ENCODE data around the gene OSTM1.

The OSTM1 gene

DNA sequence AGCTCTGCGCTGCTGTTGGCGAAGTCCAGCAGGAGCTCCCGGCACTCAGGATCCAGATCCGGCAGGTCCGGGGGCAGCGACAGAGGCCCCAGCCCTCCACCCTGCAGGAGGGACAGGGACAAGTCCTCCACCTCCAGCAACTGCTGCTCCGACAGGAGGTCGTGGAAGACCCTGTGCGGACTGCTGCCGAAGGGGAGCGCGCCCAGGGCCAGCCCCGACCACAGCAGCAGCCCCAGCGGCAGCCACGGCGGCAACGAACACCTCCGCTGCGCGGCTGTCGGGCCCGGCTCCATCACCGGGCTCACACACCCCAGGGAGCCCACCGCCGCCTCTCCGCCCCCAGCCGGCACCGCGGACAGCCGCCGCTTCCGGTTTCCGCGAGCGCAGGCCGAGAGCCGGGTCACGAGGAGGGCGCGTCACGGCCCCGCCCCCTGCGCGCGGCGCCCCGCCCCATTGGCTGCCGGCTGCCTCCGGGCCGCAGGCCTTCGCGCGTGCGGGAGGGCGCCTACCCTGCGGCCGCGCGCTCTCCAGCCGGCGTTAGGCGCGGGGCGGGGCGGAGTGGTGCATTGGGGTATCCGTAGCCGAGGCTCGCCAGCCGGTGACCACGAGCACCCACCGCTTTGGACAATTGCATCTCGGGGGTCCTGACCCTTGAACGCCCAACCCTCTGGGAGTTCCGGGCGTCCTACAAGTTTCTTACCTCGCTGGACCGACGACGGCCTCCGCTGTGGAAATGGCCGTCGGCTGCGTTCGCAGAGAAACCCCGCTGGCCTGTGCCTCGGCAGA is at the start of gene OSTM1:
OSTM1 (minus strand) TSS at position 383 of the 786 bp plus-strand sequence; CDS start at position 293, 90 bp downstream.
- peak; percentile 83 for DNase-seq

GRCh38 chr6:108123946-108124345 is 49.4 kb upstream of the OSTM1 start:
- no peak for DNase-seq

DNA sequence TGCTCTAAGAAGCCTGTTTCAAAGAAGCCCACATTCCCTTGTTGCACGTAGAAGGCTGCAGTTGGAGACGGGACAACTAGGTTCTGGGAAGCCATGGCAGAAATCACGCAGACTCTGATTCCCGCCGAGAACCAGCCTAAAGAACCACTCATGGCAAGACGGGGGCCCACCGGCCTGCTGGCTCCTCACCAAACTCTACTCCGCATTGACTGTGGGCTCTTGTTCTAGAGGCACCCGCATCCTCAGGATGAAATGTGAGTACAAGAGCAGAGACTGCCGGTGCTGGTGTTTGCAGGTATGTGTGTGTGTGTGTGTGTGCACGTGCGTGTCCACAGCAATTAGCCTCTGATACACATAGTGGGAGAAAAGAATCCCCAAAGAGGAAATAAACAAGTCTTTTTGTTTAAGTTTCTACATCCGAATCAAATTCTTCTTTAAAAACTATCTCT is 49.0 kb upstream of the OSTM1 start:
- no peak for DNase-seq

DNA sequence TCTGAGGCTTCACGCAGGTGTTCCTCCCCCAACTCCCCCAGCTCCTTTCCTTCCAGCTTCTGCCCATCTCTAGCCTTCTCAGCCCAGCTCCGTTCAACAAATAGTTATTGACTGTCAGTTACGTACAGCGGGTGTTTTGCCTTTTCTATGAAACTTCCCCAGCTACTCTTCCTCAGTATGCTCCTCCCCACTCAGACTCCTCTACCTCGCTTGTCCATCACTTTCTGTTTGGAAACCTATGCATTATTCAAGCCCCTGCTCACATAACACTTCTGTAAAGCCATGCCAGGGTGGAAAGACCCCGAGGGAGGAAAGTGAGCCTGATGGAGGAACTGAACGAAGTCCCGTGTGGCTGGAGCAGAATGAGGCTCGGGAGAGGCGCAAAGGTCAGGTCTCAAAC is 47.1 kb upstream of the OSTM1 start:
- no peak for DNase-seq

- DNase-seq: no peak
These were observed 45.8 kb upstream of the OSTM1 start for GRCh38 chr6:108120311-108120710.

- no peak for DNase-seq
These were observed 45.2 kb upstream of the OSTM1 start for GRCh38 chr6:108119769-108120141.

DNA sequence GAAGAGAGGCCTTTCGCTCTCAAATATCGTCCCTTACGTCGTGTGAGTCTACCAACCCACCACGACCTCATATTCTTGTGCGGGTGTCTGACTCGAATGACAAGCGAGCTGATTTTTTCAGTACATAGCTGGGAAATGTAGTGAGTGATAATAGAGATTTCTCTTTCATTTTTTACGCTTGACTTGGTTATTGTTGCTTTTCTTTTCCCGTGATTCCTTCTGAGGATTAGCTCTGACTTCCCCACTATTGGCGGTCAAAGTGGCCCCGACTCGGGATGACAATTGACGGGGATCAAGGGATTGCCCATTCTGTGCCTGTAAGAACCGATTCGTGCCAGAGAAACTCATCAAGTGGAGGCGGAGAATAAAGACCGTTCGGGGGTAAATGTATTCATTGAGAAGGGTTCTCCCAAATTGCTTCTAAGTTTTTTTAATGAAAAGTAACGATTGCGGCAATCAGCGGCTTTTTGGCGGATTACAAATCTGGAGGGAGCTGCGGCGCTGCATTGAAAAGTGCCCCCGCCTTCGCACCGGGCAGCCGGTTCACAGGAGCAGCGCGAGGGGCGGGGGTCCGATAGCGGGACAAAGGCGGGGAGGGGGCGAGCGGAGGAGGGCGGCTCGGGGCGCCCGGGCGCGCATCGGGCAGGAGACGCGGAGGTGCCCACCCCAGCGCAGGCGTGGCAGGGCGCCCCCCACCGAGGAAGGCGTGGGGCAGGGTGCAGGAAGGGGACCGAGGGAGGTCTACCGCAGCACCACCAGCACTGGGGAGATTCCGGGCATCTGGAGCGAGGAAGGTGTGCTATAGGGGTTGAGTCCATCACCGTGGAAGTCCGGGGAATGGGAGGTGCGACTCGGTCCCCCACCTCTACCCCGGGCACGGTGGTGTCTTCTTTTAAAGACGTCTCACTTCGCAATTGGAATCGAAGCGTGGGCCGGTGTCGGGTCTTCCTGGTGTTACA is 44.5 kb upstream of the OSTM1 start:
- no peak for DNase-seq

DNA sequence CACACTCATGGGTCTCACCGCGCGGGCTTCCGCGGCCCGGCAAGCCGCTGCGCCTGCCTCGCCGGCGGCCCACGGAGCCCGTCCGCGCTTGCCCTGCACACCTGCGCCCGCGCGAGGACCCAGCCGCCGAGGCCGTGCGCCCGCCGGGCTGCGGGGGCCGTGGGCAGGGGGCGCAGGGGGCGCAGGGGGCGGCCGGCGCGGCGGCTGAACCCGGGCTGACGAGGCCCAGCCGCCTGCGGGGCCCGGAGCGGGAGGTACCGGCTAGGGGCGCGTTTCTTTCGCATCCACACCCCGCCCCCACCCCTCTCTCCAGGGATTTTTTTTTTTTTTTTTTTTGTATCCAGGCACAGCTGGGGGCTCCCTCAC is 43.8 kb upstream of the OSTM1 start:
- DNase-seq: no peak

- DNase-seq: no peak
These were observed 43.2 kb upstream of the OSTM1 start for GRCh38 chr6:108117427-108118358.

- no peak for DNase-seq
These were observed 42.2 kb upstream of the OSTM1 start for GRCh38 chr6:108116546-108117426.

DNA sequence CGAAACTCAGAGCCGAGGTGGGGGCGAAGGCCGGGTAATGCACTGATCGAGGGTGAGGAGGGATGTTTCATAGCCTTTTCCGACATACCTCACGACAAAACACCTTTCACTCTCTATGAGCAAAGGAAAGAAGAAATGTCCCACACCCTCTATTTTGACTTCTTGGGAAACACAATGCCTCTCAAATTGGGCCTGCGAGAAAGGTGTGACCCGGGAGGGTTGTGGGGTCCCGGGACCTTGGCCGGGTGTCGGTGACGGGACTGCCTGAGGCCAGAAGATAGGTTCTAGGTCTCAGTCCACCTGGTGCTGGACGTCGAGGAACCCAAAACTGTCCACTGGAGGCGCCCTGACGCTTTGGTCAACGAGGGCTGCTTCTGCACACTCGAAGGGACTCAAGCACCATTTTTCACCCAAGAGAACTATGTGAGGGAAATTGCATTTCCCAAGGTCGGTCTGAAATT is 41.1 kb upstream of the OSTM1 start:
- no peak for DNase-seq

DNA sequence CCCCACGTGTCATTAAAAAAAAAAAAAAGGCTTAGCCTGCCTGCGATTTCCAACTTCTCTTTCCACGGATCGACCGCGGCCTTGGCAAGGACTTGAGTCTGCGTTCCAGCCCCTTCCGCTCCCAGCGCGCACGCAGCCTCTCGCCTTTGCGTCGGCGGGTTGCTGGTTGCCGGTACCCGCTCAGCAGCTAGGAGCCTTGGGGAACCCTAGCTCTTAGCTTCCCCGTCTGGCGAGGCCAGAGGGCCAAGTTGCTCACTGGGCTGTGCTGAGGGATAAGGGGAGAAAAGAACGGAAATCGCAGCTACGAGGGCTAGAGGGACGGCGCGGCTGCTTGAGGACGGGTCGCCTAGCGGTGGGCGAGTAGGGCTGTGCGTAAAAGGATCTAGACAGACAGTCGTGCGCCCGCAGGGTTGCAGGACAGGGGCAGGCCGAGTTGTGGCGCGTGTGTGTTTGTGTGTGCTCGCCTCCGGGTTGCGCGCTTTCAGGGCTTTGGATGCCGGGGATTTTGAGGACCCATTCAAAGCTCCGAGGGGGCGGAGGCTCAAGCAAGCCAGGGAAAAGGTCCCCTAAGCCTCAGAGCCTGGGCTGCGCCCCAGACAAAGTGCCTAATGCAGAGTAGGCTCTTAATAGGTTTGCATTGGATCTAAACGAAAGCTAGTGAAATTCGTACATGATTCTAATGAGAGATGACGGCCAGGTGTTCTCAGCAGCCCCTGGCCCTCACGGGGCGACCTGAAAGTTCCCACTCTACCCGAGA is 40.5 kb upstream of the OSTM1 start:
- peak; percentile 66 for DNase-seq

DNA sequence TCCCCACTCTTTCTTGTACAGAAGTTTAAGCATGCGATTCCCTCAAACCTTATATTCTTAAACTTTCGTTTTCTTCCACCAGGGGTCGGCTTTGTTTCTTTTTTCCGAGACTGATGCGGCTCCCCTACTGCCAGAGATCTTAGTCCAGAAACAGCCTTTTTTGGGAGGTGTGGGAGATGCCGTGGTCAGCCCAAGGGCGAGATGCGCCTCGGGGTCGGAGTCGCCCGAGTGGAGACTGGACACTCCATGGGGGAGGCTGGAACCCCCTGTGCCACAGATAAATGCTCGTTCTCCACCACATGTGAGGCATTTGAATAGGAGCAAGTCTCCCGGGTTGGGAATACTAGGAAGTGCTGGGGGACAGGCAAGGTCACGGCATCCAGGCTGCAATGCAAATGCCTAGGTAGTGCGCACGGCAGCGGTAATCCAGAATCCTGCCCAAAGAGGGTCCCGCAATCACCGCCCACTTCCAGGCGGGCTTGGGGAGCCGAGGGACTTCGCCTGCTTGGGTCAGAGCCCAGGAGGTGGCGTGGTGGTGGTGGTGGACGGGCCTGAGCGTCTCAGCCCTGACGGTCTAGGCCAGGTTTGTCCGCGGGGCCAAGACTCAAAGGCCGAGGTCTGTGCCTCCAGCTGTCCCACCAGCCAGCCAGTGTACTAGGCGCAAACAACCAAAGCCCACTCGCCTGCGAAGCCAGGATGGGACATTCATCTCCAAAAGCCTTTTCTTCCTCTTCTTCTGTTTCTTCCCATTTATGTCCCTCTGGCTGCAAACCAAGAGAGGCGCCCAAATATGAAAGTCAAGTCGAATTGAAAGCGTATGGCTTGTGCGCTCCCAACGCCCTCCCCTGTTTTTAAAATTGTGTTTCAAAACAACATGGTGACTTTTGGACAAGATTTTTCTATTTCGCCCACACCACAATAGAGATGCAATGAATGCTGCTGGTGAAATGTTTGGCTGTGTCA is 39.3 kb upstream of the OSTM1 start:
- peak; percentile 54 for DNase-seq

DNA sequence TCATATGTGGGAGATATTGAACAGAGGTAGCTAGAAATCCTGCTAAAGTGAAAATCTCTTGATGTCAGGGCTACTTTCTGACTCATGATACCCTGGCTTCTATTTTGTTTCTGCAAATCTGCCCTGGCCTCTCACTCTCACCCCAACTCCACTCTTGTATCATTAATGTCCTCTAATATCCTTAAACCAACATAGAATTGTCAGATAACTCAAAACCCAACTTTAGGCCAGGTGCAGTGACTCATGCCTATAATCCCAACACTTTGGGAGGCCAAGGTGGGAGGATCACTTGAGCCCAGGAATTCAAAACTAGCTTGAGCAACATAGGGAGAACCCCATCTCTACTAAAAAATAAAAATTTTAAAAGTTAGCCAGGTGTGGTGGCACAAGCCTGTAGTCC is 33.8 kb upstream of the OSTM1 start:
- no peak for DNase-seq

- no peak for DNase-seq
These were observed 32.6 kb upstream of the OSTM1 start for GRCh38 chr6:108107102-108107501.

GRCh38 chr6:108106694-108107093 is 32.2 kb upstream of the OSTM1 start:
- DNase-seq: no peak

GRCh38 chr6:108106261-108106660 is 31.7 kb upstream of the OSTM1 start:
- DNase-seq: no peak

GRCh38 chr6:108105571-108105970 is 31.0 kb upstream of the OSTM1 start:
- DNase-seq: peak; percentile 36

- DNase-seq: no peak
These were observed 28.4 kb upstream of the OSTM1 start for GRCh38 chr6:108102965-108103364.

- DNase-seq: no peak
These were observed 25.5 kb upstream of the OSTM1 start for GRCh38 chr6:108100003-108100402.
